Measurements from ENCODE around the gene ATP8B4. TPM values are rescaled to one million over a fixed set of nuclear protein-coding genes. Genes with fewer than 3 reads are reported as not detected.

The ATP8B4 gene
- total and polyA plus RNA-seq, 10 of the 15 experiments (the other 5 are each of a cell fraction or from before 2014, with no cell fraction given), result 0.02 to 0.94 (median 0.19) TPM

DNA sequence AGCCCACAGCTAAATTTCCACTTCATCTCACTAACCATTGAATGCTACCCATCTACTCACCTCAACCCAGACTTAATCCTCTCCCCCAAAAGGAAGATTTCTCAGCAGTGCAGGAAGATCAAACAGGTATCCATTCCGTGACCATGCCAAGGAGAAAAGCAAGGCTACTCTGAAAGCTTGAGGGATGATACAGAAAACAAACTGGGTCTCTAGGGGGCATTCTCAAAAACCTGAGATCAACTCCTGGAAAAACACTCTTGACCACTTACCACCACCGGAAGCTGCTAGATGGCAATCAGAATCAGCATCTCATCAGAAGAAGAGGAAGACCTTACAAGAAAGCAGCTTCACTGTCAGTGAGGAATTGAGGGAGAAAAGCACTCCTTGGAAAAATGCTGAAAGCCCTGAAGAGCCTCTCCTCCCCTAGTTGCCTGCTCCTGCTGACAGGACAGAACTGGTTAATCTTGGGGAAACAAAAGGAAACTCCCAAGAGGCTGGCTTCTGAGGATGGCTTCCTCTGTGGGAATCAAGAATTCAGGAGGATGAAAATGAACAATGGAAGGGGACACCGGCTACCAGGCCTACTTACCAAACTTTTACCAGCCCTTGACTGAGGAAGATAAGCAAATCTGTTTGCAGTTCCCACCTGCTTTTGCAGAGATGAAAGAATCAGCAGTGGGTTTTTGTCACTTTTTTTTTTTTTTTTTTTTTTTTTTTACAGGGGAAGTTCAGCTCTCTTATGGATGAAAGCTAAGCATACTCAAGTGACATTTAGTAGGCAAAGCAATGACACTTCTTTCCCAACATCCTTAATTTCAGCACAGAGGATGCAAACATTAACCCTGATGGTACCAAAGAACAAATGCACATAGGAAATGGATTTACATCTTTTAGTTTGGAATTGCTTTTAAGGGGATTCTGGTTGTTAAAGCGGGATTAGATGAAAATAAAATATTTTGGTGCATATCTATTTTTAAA is at the start of gene ATP8B4 (continued):
- no peak for TF ChIP-seq MEF2A (IDR thresholded peaks at IDR 0.05; ENCODE audit: insufficient read depth, low read depth, low read length)
- TF ChIP-seq TCF12 (IDR thresholded peaks at IDR 0.05; ENCODE audit: low read depth, low read length), result no peak
- TF ChIP-seq ZNF24 (IDR thresholded peaks at IDR 0.05), result no peak

DNA sequence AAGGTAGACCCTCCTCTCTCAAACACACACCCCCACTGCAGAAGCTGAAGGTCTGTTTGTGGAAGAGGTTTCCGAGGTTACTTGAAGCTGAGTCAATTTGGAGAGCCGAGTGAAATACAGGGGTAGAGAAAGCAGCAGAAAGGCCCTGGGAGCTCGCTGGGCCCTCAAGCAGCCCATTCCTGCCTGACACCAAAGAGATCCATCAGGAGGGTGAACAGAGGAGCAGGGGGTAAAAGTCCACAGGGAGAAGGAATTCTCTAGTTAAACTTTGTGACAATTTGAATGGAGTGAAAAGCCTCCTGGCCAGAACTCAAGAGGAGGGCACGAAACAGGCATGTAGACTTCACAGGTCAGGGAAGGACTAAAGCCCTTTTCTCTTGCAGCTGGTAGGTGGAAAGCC is 49.3 kb upstream of the ATP8B4 start:
- in situ Hi-C loops (cut with MboI) (no loop called here), intact Hi-C loops (cut with micrococcal nuclease; ENCODE audit: unreplicated experiment) (no loop called here)
- Histone ChIP-seq H3K9ac (ENCODE audit: control insufficient read depth, insufficient read depth, low read length) (no peak overlapping the region), H2AFZ (ENCODE audit: control insufficient read depth, low read depth, low read length) (no peak overlapping the region), H3K27me3 (replicated peaks in 1 of 2; ENCODE audit: control insufficient read depth in 2 of 2, insufficient read depth in 2 of 2, low read length in 1 of 2) (no peaks in the 10 kb centered on the region; a peak in 1 of 4 replicates), H3K9me3 (replicated peaks; ENCODE audit: control insufficient read depth, insufficient read depth, low read length) (no peaks in the 10 kb centered on the region; the same call in 2 of the 3 replicates), H3K27ac (ENCODE audit: control insufficient read depth, insufficient read depth) (no peak overlapping the region), H3K4me2 (ENCODE audit: control insufficient read depth, insufficient read depth) (no peak overlapping the region), H3K36me3 (ENCODE audit: control insufficient read depth in 2 of 2, insufficient read depth in 2 of 2, low read length in 1 of 2) (no peaks in the 10 kb centered on the region), H4K20me1 (ENCODE audit: control insufficient read depth, insufficient read depth) (no peaks in the 10 kb centered on the region), H3K4me3 (no peak overlapping the region), H3K4me1 (ENCODE audit: control insufficient read depth, insufficient read depth, low read length) (no peaks in the 10 kb centered on the region), H3K79me2 (ENCODE audit: control insufficient read depth, insufficient read depth, low read length) (no peaks in the 10 kb centered on the region)
- DNase-seq (ENCODE audit: low read depth, low spot score) (no peak), FAIRE-seq (no peak), ATAC-seq (no peak)
- BruUV-seq (replicated peaks), result no TSS peak
- ChIA-PET SMC1A (ENCODE audit: uncharacterized antibody, unreplicated experiment) (no interaction called here), CTCF (no interaction called here), RAD21 (ENCODE audit: unreplicated experiment) (no interaction called here), POLR2A (no interaction called here)
- 38% methylated on average over 4 of the region's 4 CpGs for WGBS (ENCODE audit: insufficient coverage, insufficient replicate concordance, low lambda C conversion rate, missing lambda C conversion rate)
- TF ChIP-seq YBX1 (IDR thresholded peaks at IDR 0.05), result no peak
- no peak for TF ChIP-seq ZBED1 (IDR thresholded peaks at IDR 0.05; ENCODE audit: borderline replicate concordance)
- no peak for TF ChIP-seq STAT1 (conservative IDR thresholded peaks at IDR 0.05)
- TF ChIP-seq BHLHE40 (IDR thresholded peaks at IDR 0.05; ENCODE audit: borderline replicate concordance in 1 of 2, low read depth in 2 of 2, low read length in 1 of 2), result no peak
- TF ChIP-seq, protein P1, sequence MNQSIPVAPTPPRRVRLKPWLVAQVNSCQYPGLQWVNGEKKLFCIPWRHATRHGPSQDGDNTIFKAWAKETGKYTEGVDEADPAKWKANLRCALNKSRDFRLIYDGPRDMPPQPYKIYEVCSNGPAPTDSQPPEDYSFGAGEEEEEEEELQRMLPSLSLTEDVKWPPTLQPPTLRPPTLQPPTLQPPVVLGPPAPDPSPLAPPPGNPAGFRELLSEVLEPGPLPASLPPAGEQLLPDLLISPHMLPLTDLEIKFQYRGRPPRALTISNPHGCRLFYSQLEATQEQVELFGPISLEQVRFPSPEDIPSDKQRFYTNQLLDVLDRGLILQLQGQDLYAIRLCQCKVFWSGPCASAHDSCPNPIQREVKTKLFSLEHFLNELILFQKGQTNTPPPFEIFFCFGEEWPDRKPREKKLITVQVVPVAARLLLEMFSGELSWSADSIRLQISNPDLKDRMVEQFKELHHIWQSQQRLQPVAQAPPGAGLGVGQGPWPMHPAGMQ (IDR thresholded peaks at IDR 0.05; ENCODE audit: borderline replicate concordance), result no peak
- TF ChIP-seq EGR1 (IDR thresholded peaks at IDR 0.05; ENCODE audit: borderline replicate concordance in 1 of 2, low read depth in 2 of 2, low read length in 2 of 2), result no peak
- TF ChIP-seq ETV6 (conservative IDR thresholded peaks at IDR 0.05 in 1 of 2, IDR thresholded peaks at IDR 0.05 in 1 of 2; ENCODE audit: borderline replicate concordance in 1 of 2, low read depth in 1 of 2), result no peak
- no peak for TF ChIP-seq HDAC2 (IDR thresholded peaks at IDR 0.05)
- no peak for TF ChIP-seq JUNB (IDR thresholded peaks at IDR 0.05)
- TF ChIP-seq ZNF622 (IDR thresholded peaks at IDR 0.05), result no peak
- no peak for TF ChIP-seq CREB1 (IDR thresholded peaks at IDR 0.05; ENCODE audit: low read depth)
- TF ChIP-seq, protein P2, sequence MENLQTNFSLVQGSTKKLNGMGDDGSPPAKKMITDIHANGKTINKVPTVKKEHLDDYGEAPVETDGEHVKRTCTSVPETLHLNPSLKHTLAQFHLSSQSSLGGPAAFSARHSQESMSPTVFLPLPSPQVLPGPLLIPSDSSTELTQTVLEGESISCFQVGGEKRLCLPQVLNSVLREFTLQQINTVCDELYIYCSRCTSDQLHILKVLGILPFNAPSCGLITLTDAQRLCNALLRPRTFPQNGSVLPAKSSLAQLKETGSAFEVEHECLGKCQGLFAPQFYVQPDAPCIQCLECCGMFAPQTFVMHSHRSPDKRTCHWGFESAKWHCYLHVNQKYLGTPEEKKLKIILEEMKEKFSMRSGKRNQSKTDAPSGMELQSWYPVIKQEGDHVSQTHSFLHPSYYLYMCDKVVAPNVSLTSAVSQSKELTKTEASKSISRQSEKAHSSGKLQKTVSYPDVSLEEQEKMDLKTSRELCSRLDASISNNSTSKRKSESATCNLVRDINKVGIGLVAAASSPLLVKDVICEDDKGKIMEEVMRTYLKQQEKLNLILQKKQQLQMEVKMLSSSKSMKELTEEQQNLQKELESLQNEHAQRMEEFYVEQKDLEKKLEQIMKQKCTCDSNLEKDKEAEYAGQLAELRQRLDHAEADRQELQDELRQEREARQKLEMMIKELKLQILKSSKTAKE (IDR thresholded peaks at IDR 0.05; ENCODE audit: low read depth, poor library complexity, severe bottlenecking), result no peak
- TF ChIP-seq, protein P3, sequence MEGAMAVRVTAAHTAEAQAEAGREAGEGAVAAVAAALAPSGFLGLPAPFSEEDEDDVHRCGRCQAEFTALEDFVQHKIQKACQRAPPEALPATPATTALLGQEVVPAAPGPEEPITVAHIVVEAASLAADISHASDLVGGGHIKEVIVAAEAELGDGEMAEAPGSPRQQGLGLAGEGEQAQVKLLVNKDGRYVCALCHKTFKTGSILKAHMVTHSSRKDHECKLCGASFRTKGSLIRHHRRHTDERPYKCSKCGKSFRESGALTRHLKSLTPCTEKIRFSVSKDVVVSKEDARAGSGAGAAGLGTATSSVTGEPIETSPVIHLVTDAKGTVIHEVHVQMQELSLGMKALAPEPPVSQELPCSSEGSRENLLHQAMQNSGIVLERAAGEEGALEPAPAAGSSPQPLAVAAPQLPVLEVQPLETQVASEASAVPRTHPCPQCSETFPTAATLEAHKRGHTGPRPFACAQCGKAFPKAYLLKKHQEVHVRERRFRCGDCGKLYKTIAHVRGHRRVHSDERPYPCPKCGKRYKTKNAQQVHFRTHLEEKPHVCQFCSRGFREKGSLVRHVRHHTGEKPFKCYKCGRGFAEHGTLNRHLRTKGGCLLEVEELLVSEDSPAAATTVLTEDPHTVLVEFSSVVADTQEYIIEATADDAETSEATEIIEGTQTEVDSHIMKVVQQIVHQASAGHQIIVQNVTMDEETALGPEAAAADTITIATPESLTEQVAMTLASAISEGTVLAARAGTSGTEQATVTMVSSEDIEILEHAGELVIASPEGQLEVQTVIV (IDR thresholded peaks at IDR 0.05; ENCODE audit: borderline replicate concordance, partially characterized antibody), result no peak
- TF ChIP-seq HDAC6 (IDR thresholded peaks at IDR 0.05; ENCODE audit: unreplicated experiment), result no peak

All from GM12878 (cell line).